ENCODE data around the gene MAP3K3. TPM values are rescaled to one million over a fixed set of nuclear protein-coding genes. Genes with fewer than 3 reads are reported as not detected.

The MAP3K3 gene
- total RNA-seq, 1 experiment from 2014 or later: 24.3 TPM

DNA sequence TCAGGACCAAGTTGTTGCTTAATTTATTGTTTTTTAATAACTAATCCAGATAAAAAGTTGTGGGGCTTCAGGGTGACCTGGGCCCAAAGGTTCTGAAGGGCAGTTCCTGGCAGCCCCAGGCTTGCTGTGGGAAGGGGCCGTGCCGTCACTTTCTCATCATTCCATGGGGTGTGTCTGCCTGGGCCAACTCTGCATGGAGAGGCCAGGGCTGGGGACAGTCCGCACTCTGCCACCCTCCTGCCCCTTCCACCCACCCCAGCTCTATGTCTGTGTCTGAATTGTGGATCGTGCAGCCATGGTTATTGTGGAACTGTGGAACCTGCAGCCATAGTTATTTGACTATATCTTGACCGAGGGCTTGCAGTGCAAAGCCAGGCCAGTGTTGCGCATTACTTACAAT is 73.7 kb downstream of the MAP3K3 start:
- peaks cover 20 to 34% of the 10 kb centered on the region in 2 experiments for H3K4me1 Mint-ChIP-seq
- no peak overlapping the region for H3T11ph ChIP-seq (ENCODE audit: low read length)
- H3K9ac ChIP-seq (ENCODE audit: extremely low read depth, insufficient read length, low read length): no peak overlapping the region
- no peaks in the 10 kb centered on the region for H3K79me2 ChIP-seq (ENCODE audit: insufficient read depth, low read length)
- no CpG with 5 or more reads among the region's 6 CpGs for WGBS (ENCODE audit: extremely low coverage, insufficient read length, low lambda C conversion rate)
- H3K4me3 Mint-ChIP-seq: no peak overlapping the region; a peak in 1 of 5 replicates
- H3K9me3 Mint-ChIP-seq: no peaks in the 10 kb centered on the region
- H3K36me3 Mint-ChIP-seq (ENCODE audit: insufficient read depth in 1 of 3, low read depth in 3 of 3): peaks cover 5 to 37% (median 18%) of the 10 kb centered on the region in 3 experiments
- no peaks in the 10 kb centered on the region for H3K9me3 ChIP-seq (ENCODE audit: control insufficient read depth, low read depth, low read length)
- no peak overlapping the region for H2BK15ac ChIP-seq (ENCODE audit: low read depth, low read length)
- H4K91ac ChIP-seq (ENCODE audit: insufficient read length, low read depth, low read length): no peak overlapping the region
- H3K79me1 ChIP-seq (ENCODE audit: insufficient read depth, low read depth, low read length, poor library complexity, severe bottlenecking): no peaks in the 10 kb centered on the region
- no peak overlapping the region for H2AFZ ChIP-seq (ENCODE audit: low read length)
- H3K4me1 ChIP-seq (ENCODE audit: insufficient read depth, low read length): no peaks in the 10 kb centered on the region; the same call in 1 of the 2 replicates
- no peaks in the 10 kb centered on the region for H3K27me3 Mint-ChIP-seq (ENCODE audit: low read depth)
- no peak overlapping the region for H4K5ac ChIP-seq (ENCODE audit: insufficient read length, low read depth, low read length)
- H3K23ac ChIP-seq (ENCODE audit: insufficient read length, low read depth, low read length): no peak overlapping the region
- peaks cover 15% of the 10 kb centered on the region for H3K23me2 ChIP-seq (ENCODE audit: insufficient read length, low read depth, low read length, poor library complexity, severe bottlenecking)
- no peaks in the 10 kb centered on the region for H3K27me3 ChIP-seq (ENCODE audit: insufficient read depth, low read length)
- no peak overlapping the region for H2BK5ac ChIP-seq (ENCODE audit: insufficient read length, low read length)
- TF ChIP-seq, protein P1, sequence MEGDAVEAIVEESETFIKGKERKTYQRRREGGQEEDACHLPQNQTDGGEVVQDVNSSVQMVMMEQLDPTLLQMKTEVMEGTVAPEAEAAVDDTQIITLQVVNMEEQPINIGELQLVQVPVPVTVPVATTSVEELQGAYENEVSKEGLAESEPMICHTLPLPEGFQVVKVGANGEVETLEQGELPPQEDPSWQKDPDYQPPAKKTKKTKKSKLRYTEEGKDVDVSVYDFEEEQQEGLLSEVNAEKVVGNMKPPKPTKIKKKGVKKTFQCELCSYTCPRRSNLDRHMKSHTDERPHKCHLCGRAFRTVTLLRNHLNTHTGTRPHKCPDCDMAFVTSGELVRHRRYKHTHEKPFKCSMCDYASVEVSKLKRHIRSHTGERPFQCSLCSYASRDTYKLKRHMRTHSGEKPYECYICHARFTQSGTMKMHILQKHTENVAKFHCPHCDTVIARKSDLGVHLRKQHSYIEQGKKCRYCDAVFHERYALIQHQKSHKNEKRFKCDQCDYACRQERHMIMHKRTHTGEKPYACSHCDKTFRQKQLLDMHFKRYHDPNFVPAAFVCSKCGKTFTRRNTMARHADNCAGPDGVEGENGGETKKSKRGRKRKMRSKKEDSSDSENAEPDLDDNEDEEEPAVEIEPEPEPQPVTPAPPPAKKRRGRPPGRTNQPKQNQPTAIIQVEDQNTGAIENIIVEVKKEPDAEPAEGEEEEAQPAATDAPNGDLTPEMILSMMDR (conservative IDR thresholded peaks at IDR 0.05): no peak
- H2BK20ac ChIP-seq (ENCODE audit: low read depth, low read length, poor library complexity, severe bottlenecking): no peak overlapping the region
- no peak overlapping the region for H3K4me2 ChIP-seq (ENCODE audit: insufficient read depth, insufficient read length, low read length)
- H3K18ac ChIP-seq (ENCODE audit: insufficient read length, low read depth, low read length): no peak overlapping the region
- no peak overlapping the region for H3K14ac ChIP-seq (ENCODE audit: insufficient read depth, low read length)
- H2BK12ac ChIP-seq (ENCODE audit: insufficient read length, low read depth, low read length): no peak overlapping the region
- no peak for DNase-seq
- no peak overlapping the region for H2AK5ac ChIP-seq (ENCODE audit: insufficient read length, low read length)
- H3K27ac Mint-ChIP-seq: peak overlapping the region in 2 of 3 experiments; percentile 44 to 69; a peak in 2 of 7 replicates
- no peak overlapping the region for H2BK120ac ChIP-seq (ENCODE audit: low read depth, low read length, poor library complexity, severe bottlenecking)
- H3K4ac ChIP-seq (ENCODE audit: low read depth, low read length): no peak overlapping the region
- no peaks in the 10 kb centered on the region for H4K20me1 ChIP-seq (ENCODE audit: control insufficient read depth, insufficient read depth, insufficient read length)
- no peak overlapping the region for H3K56ac ChIP-seq (ENCODE audit: insufficient read length, low read depth, low read length)
- H3K27ac ChIP-seq (ENCODE audit: insufficient read length, low read depth, low read length): no peak overlapping the region
- no peak overlapping the region for H4K8ac ChIP-seq (replicated peaks; ENCODE audit: insufficient read length, low read depth, low read length)
